Mononuclear cell (primary cell): Measurements from ENCODE around the gene SPAG7. TPM values are rescaled to one million over a fixed set of nuclear protein-coding genes. Genes with fewer than 3 reads are reported as not detected.

ENCODE experiments used
- H3K27me3 ChIP-seq: 2 replicates; pipeline ENCODE4 v1.6.0; 2011; ENCODE audit warnings: low read length, control low read depth; ENCODE audit not compliant: insufficient read depth
- H3K4me1 ChIP-seq: 2 replicates; pipeline ENCODE4 v1.5.1; 2011; ENCODE audit warnings: mild to moderate bottlenecking, low read length, control low read depth; ENCODE audit not compliant: insufficient read depth
- H3K4me3 ChIP-seq: 2 replicates; pipeline ENCODE4 v1.5.1; 2011; ENCODE audit warnings: mild to moderate bottlenecking, low read length, moderate library complexity
- H3K9me3 ChIP-seq: 2 replicates; pipeline ENCODE4 v1.5.1; 2011; ENCODE audit warnings: low read depth, mild to moderate bottlenecking, control low read depth, low read length
- total RNA-seq: library from RNA; depleted of rRNA; stranded (reverse); fragments of >200 nt; gene quantifications from one replicate; pipeline ENCODE4 v1.2.3, GENCODE V29; 2012

Gene SPAG7
- total RNA-seq, 1 donor: 30.4 TPM

GRCh38 chr17:4966844-4967538, 626 bp downstream of the SPAG7 start:
- Histone ChIP-seq H3K27me3 (no peaks in the 10 kb centered on the region), H3K4me3 (peak overlapping the region; percentile 88), H3K9me3 (no peaks in the 10 kb centered on the region), H3K4me1 (peaks cover 43% of the 10 kb centered on the region)

GRCh38 chr17:4965311-4965986, 2.2 kb downstream of the SPAG7 start:
- Histone ChIP-seq H3K4me1 (peaks cover 43% of the 10 kb centered on the region), H3K4me3 (no peak overlapping the region), H3K27me3 (no peaks in the 10 kb centered on the region), H3K9me3 (no peaks in the 10 kb centered on the region)

GRCh38 chr17:4960279-4960922, 7.2 kb downstream of the SPAG7 start:
- H3K9me3 ChIP-seq: no peaks in the 10 kb centered on the region
- H3K4me3 ChIP-seq: no peak overlapping the region
- H3K27me3 ChIP-seq: no peaks in the 10 kb centered on the region
- peaks cover 6% of the 10 kb centered on the region for H3K4me1 ChIP-seq

- H3K4me1 ChIP-seq: peaks cover 4% of the 10 kb centered on the region
- no peaks in the 10 kb centered on the region for H3K27me3 ChIP-seq
- no peaks in the 10 kb centered on the region for H3K9me3 ChIP-seq
- no peak overlapping the region for H3K4me3 ChIP-seq
Observed at GRCh38 chr17:4959261-4959965, 8.2 kb downstream of the SPAG7 start.

- Histone ChIP-seq H3K9me3 (no peaks in the 10 kb centered on the region), H3K4me3 (no peak overlapping the region), H3K4me1 (no peaks in the 10 kb centered on the region), H3K27me3 (no peaks in the 10 kb centered on the region)
Observed at GRCh38 chr17:4958102-4958501, 9.5 kb downstream of the SPAG7 start.

- Histone ChIP-seq H3K4me1 (peaks cover 2% of the 10 kb centered on the region), H3K4me3 (no peak overlapping the region), H3K9me3 (no peaks in the 10 kb centered on the region), H3K27me3 (no peaks in the 10 kb centered on the region)
Observed at GRCh38 chr17:4956493-4957061, 11.0 kb downstream of the SPAG7 start.

- Histone ChIP-seq H3K4me3 (no peak overlapping the region), H3K4me1 (peaks cover 17% of the 10 kb centered on the region), H3K27me3 (no peaks in the 10 kb centered on the region), H3K9me3 (no peaks in the 10 kb centered on the region)
Observed at GRCh38 chr17:4955091-4955490, 12.5 kb downstream of the SPAG7 start.

- no peak overlapping the region for H3K4me3 ChIP-seq
- H3K9me3 ChIP-seq: no peaks in the 10 kb centered on the region
Observed at GRCh38 chr17:4953451-4953961, 14.1 kb downstream of the SPAG7 start.

GRCh38 chr17:4951486-4951885, 16.1 kb downstream of the SPAG7 start:
- no peaks in the 10 kb centered on the region for H3K27me3 ChIP-seq
- H3K9me3 ChIP-seq: no peaks in the 10 kb centered on the region
- peaks cover 24% of the 10 kb centered on the region for H3K4me1 ChIP-seq
- H3K4me3 ChIP-seq: no peak overlapping the region

More at GRCh38 chr17:4953451-4953961, 14.1 kb downstream of the SPAG7 start:
- H3K4me1 ChIP-seq: peaks cover 18% of the 10 kb centered on the region
- H3K27me3 ChIP-seq: no peaks in the 10 kb centered on the region

- Histone ChIP-seq H3K27me3 (no peaks in the 10 kb centered on the region), H3K4me1 (peaks cover 31% of the 10 kb centered on the region), H3K4me3 (peak within 1 kb of the TSS; percentile 40), H3K9me3 (no peaks in the 10 kb centered on the region)
Observed at GRCh38 chr17:4950746-4951204, 16.8 kb downstream of the SPAG7 start, which contains the start of gene ENO3. Gene ENO3, plus strand, starts transcription at chr17:4951119. Its CDS starts 711 bp downstream, at chr17:4951830.

GRCh38 chr17:4950075-4950745, 17.4 kb downstream of the SPAG7 start:
- H3K27me3 ChIP-seq: no peaks in the 10 kb centered on the region
- H3K9me3 ChIP-seq: no peaks in the 10 kb centered on the region
- H3K4me3 ChIP-seq: peak overlapping the region; percentile 40
- H3K4me1 ChIP-seq: peaks cover 37% of the 10 kb centered on the region

GRCh38 chr17:4949321-4950074, 18.1 kb downstream of the SPAG7 start:
- Histone ChIP-seq H3K9me3 (no peaks in the 10 kb centered on the region), H3K4me1 (peaks cover 44% of the 10 kb centered on the region), H3K4me3 (peak overlapping the region; percentile 99), H3K27me3 (no peaks in the 10 kb centered on the region)

- H3K4me3 ChIP-seq: peak overlapping the region; percentile 99
- H3K4me1 ChIP-seq: peaks cover 50% of the 10 kb centered on the region
- no peaks in the 10 kb centered on the region for H3K27me3 ChIP-seq
- no peaks in the 10 kb centered on the region for H3K9me3 ChIP-seq
Observed at GRCh38 chr17:4948931-4949320, 18.7 kb downstream of the SPAG7 start.
